Fibroblast of skin of left biceps (primary cell): ENCODE data around the gene CUL2.
"Not testable (repeated sequence)": the region's sequence is repeated elsewhere in the genome, so short reads cannot be mapped to it uniquely, and the experiment has no call there.

ENCODE experiments used
- DNase-seq, 2 experiments: peaks; one replicate each; pipeline ENCODE4 v3.0.0-alpha.2; 2013; ENCODE audit warnings: low read depth in 2 of 2

The CUL2 gene

GRCh38 chr10:35079763-35080162 lies 10.4 kb downstream of the CUL2 start:
- DNase-seq, result peak; percentile 36 to 44

- DNase-seq, result no peak
Observed at GRCh38 chr10:35079265-35079664, 10.9 kb downstream of the CUL2 start.

- DNase-seq, result no peak
Observed at GRCh38 chr10:35075228-35075627, 14.9 kb downstream of the CUL2 start.

GRCh38 chr10:35074266-35074665 lies 15.9 kb downstream of the CUL2 start:
- no peak for DNase-seq

- DNase-seq, result no peak
Observed at GRCh38 chr10:35070521-35070920, 19.6 kb downstream of the CUL2 start.

- no peak for DNase-seq
Observed at GRCh38 chr10:35063837-35064454, 26.2 kb downstream of the CUL2 start.

- peak in 1 of 2 experiments; percentile 48 for DNase-seq
Observed at GRCh38 chr10:35059481-35059880, 30.7 kb downstream of the CUL2 start.

- DNase-seq, result no peak
Observed at GRCh38 chr10:35058686-35059085, 31.5 kb downstream of the CUL2 start.

GRCh38 chr10:35058134-35058533 lies 32.0 kb downstream of the CUL2 start:
- DNase-seq, result peak; percentile 84 to 86

- no peak for DNase-seq
Observed at GRCh38 chr10:35056686-35057085, 33.5 kb downstream of the CUL2 start.

GRCh38 chr10:35056133-35056532 lies 34.0 kb downstream of the CUL2 start:
- no peak for DNase-seq

- no peak for DNase-seq
Observed at GRCh38 chr10:35050568-35050967, 39.6 kb downstream of the CUL2 start.

GRCh38 chr10:35046074-35046473 lies 44.1 kb downstream of the CUL2 start:
- no peak for DNase-seq

GRCh38 chr10:35045275-35045674 lies 44.9 kb downstream of the CUL2 start:
- DNase-seq, result not testable (repeated sequence)

GRCh38 chr10:35043796-35044344 lies 46.3 kb downstream of the CUL2 start:
- peak; percentile 36 to 44 for DNase-seq

GRCh38 chr10:35042783-35043182 lies 47.4 kb downstream of the CUL2 start:
- DNase-seq, result no peak

- no peak for DNase-seq
Observed at GRCh38 chr10:35041502-35041879, 48.6 kb downstream of the CUL2 start.

- peak in 1 of 2 experiments; percentile 36 for DNase-seq
Observed at GRCh38 chr10:35040760-35041501, 49.2 kb downstream of the CUL2 start.

- DNase-seq, result no peak
Observed at GRCh38 chr10:35037104-35037503, 53.0 kb downstream of the CUL2 start.

- no peak for DNase-seq
Observed at GRCh38 chr10:35035606-35036005, 54.5 kb downstream of the CUL2 start.

GRCh38 chr10:35027567-35027966 lies 62.6 kb downstream of the CUL2 start:
- DNase-seq, result no peak

GRCh38 chr10:35025916-35026315 lies 64.2 kb downstream of the CUL2 start:
- no peak for DNase-seq

GRCh38 chr10:35020481-35020880 lies 69.7 kb downstream of the CUL2 start:
- no peak for DNase-seq
